ENCODE results near the gene PLD4. TPM values are rescaled to one million over a fixed set of nuclear protein-coding genes. Genes with fewer than 3 reads are reported as not detected.
A peak's percentile ranks its signal among the peaks of the same experiment; 100 is the strongest.

Gene PLD4
- polyA plus RNA-seq, 1 donor = 11.1 TPM

- H3K36me3 ChIP-seq (ENCODE audit: control insufficient read depth, insufficient read depth, low read length) = no peaks in the 10 kb centered on the region
- H3K27ac ChIP-seq (ENCODE audit: low read length) = no peak overlapping the region
- H3K9me3 ChIP-seq (ENCODE audit: control insufficient read depth, low read depth, low read length) = peaks cover 4% of the 10 kb centered on the region
- H3K4me3 ChIP-seq (ENCODE audit: low read length) = no peak overlapping the region
- DNase-seq = no peak
- peaks cover 21% of the 10 kb centered on the region for H3K4me1 ChIP-seq (ENCODE audit: control insufficient read depth, insufficient read depth, low read length)
- peaks cover 22% of the 10 kb centered on the region for H3K27me3 ChIP-seq (ENCODE audit: control insufficient read depth, insufficient read depth, low read length)
- WGBS (ENCODE audit: insufficient coverage, low lambda C conversion rate) = 92% methylated on average over 2 of the region's 7 CpGs
These were observed 39.9 kb downstream of the PLD4 start for GRCh38 chr14:104964546-104964945.

GRCh38 chr14:104965561-104966231 is 41.0 kb downstream of the PLD4 start:
- Histone ChIP-seq H3K27me3 (ENCODE audit: control insufficient read depth, insufficient read depth, low read length) (peaks cover 22% of the 10 kb centered on the region), H3K4me3 (ENCODE audit: low read length) (no peak overlapping the region), H3K4me1 (ENCODE audit: control insufficient read depth, insufficient read depth, low read length) (peaks cover 21% of the 10 kb centered on the region), H3K36me3 (ENCODE audit: control insufficient read depth, insufficient read depth, low read length) (no peaks in the 10 kb centered on the region), H3K27ac (ENCODE audit: low read length) (no peak overlapping the region), H3K9me3 (ENCODE audit: control insufficient read depth, low read depth, low read length) (peaks cover 4% of the 10 kb centered on the region)
- WGBS (ENCODE audit: insufficient coverage, low lambda C conversion rate) = no CpG with 5 or more reads among the region's 13 CpGs
- DNase-seq = no peak

DNA sequence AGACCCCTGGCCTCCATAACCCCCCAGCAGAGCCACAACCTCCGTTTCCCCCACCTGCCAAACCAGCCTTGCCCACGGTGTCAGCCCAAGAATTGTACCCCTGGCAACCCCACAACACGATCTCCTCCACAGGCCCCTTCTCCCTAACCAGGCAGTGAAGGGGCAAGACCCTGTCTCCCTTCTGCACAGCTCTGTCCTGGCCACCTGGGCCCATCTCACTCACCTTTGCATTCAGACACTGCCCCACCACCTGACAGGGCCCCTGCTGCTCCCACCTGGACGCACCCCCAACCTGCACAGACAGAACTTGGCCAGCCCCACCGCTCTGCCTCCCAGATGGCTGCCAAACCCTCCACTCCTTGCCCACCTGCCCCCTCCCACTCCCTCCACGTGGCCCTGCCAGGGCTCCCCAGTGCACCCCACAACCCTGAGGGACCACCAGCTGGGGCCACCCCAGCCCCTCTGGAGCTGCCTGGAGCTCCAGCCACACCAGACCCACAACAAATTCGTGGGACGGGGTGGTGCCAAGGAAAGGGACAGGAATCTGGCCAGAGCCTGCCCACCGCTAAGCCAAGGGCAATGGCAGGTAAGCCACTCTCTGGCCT is 41.7 kb downstream of the PLD4 start:
- Histone ChIP-seq H3K9me3 (ENCODE audit: control insufficient read depth, low read depth, low read length) (peaks cover 4% of the 10 kb centered on the region), H3K4me1 (ENCODE audit: control insufficient read depth, insufficient read depth, low read length) (peaks cover 21% of the 10 kb centered on the region), H3K36me3 (ENCODE audit: control insufficient read depth, insufficient read depth, low read length) (no peaks in the 10 kb centered on the region), H3K4me3 (ENCODE audit: low read length) (no peak overlapping the region), H3K27me3 (ENCODE audit: control insufficient read depth, insufficient read depth, low read length) (peaks cover 22% of the 10 kb centered on the region), H3K27ac (ENCODE audit: low read length) (no peak overlapping the region)
- no peak for DNase-seq
- no CpG with 5 or more reads among the region's 9 CpGs for WGBS (ENCODE audit: insufficient coverage, low lambda C conversion rate)

DNA sequence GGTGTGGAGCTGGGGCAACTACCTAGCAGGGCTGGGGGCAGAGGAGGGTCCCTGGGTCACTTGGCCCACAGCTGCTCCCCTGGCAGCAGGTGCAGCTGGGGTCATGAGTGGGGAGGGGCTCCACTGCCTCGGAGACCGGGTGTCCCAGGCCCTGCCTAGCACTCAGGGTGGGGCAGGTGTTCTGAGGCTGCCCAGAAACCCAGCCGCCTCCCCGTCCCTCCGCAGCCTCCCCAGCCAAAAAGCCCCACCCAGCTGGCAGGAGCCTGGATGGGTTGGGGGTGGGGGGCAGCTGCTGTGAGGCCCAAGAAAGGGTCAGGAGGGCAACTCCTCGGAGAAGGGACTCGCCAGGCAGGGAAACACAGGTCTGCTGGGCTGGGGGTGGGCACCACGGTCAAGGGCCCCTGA is 42.3 kb downstream of the PLD4 start:
- Histone ChIP-seq H3K4me1 (ENCODE audit: control insufficient read depth, insufficient read depth, low read length) (peaks cover 26% of the 10 kb centered on the region), H3K9me3 (ENCODE audit: control insufficient read depth, low read depth, low read length) (peaks cover 4% of the 10 kb centered on the region)
- no CpG with 5 or more reads among the region's 8 CpGs for WGBS (ENCODE audit: insufficient coverage, low lambda C conversion rate)

GRCh38 chr14:104967386-104968152 is 42.9 kb downstream of the PLD4 start:
- H3K36me3 ChIP-seq (ENCODE audit: control insufficient read depth, insufficient read depth, low read length) = no peaks in the 10 kb centered on the region
- DNase-seq = peak in 1 of 2 donors; percentile 46
- H3K4me3 ChIP-seq (ENCODE audit: low read length) = peak overlapping the region; percentile 18
- H3K4me1 ChIP-seq (ENCODE audit: control insufficient read depth, insufficient read depth, low read length) = peaks cover 32% of the 10 kb centered on the region
- WGBS (ENCODE audit: insufficient coverage, low lambda C conversion rate) = no CpG with 5 or more reads among the region's 36 CpGs
- peaks cover 4% of the 10 kb centered on the region for H3K9me3 ChIP-seq (ENCODE audit: control insufficient read depth, low read depth, low read length)
- no peak overlapping the region for H3K27ac ChIP-seq (ENCODE audit: low read length)
- H3K27me3 ChIP-seq (ENCODE audit: control insufficient read depth, insufficient read depth, low read length) = peaks cover 22% of the 10 kb centered on the region

More for the DNA sequence above, 42.3 kb downstream of the PLD4 start:
- H3K4me3 ChIP-seq (ENCODE audit: low read length) = no peak overlapping the region
- no peak for DNase-seq
- H3K36me3 ChIP-seq (ENCODE audit: control insufficient read depth, insufficient read depth, low read length) = no peaks in the 10 kb centered on the region
- H3K27me3 ChIP-seq (ENCODE audit: control insufficient read depth, insufficient read depth, low read length) = peaks cover 22% of the 10 kb centered on the region
- H3K27ac ChIP-seq (ENCODE audit: low read length) = no peak overlapping the region

GRCh38 chr14:104968153-104968527 is 43.5 kb downstream of the PLD4 start:
- peaks cover 22% of the 10 kb centered on the region for H3K27me3 ChIP-seq (ENCODE audit: control insufficient read depth, insufficient read depth, low read length)
- no peak overlapping the region for H3K27ac ChIP-seq (ENCODE audit: low read length)
- no peaks in the 10 kb centered on the region for H3K36me3 ChIP-seq (ENCODE audit: control insufficient read depth, insufficient read depth, low read length)
- peaks cover 4% of the 10 kb centered on the region for H3K9me3 ChIP-seq (ENCODE audit: control insufficient read depth, low read depth, low read length)
- peak overlapping the region; percentile 18 for H3K4me3 ChIP-seq (ENCODE audit: low read length)
- peaks cover 38% of the 10 kb centered on the region for H3K4me1 ChIP-seq (ENCODE audit: control insufficient read depth, insufficient read depth, low read length)
- no CpG with 5 or more reads among the region's 12 CpGs for WGBS (ENCODE audit: insufficient coverage, low lambda C conversion rate)
- DNase-seq = peak in 1 of 2 donors; percentile 59

DNA sequence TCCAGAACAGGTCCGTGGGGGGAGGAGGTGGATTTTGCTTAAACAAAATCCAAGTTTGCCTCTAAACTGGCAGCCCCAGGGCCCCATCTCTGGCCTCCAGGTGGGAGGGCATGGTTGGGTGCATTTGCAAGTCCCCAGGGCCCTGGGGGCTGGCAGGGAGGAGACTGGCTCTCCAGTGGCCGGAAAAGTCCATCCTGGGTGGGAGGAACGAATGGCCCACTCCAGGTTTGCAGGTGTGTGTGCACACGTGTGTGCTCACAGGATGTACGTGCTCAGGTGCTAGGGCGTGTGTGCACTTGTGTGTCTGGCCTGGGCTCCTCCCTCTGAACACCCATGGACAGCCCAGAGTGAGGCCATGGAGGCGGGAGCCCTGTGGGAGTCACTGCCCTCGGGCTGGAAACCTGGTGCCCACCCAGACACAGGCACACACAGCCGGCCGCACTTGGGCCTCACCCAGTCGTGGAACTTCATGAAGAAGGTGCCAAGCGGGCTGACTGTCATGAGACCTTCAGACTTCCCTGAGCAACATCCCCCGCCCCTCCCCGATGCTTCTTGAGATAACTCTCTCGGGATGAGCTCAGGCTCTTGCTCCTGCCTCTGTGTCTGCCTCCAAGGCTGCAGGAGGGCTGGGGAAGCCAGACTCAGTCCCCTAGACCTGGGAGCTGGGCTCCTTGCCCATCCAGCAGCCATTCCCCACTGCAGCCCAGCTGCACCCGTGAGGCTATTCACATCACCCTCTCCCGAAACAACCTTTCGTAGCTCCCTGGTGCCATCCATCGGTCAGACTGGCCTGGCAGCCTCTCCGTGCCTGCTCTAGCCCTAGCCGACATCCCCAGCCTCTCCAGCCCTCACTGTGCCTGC is 44.1 kb downstream of the PLD4 start:
- peak; percentile 60 to 69 for DNase-seq
- no peak overlapping the region for H3K4me3 ChIP-seq (ENCODE audit: low read length)
- H3K9me3 ChIP-seq (ENCODE audit: control insufficient read depth, low read depth, low read length) = peaks cover 4% of the 10 kb centered on the region
- H3K4me1 ChIP-seq (ENCODE audit: control insufficient read depth, insufficient read depth, low read length) = peaks cover 43% of the 10 kb centered on the region
- no CpG with 5 or more reads among the region's 21 CpGs for WGBS (ENCODE audit: insufficient coverage, low lambda C conversion rate)
- peaks cover 22% of the 10 kb centered on the region for H3K27me3 ChIP-seq (ENCODE audit: control insufficient read depth, insufficient read depth, low read length)
- no peak overlapping the region for H3K27ac ChIP-seq (ENCODE audit: low read length)
- no peaks in the 10 kb centered on the region for H3K36me3 ChIP-seq (ENCODE audit: control insufficient read depth, insufficient read depth, low read length)

- peaks cover 22% of the 10 kb centered on the region for H3K27me3 ChIP-seq (ENCODE audit: control insufficient read depth, insufficient read depth, low read length)
- H3K36me3 ChIP-seq (ENCODE audit: control insufficient read depth, insufficient read depth, low read length) = no peaks in the 10 kb centered on the region
- no CpG with 5 or more reads among the region's 10 CpGs for WGBS (ENCODE audit: insufficient coverage, low lambda C conversion rate)
- no peak overlapping the region for H3K4me3 ChIP-seq (ENCODE audit: low read length)
- H3K27ac ChIP-seq (ENCODE audit: low read length) = no peak overlapping the region
- H3K9me3 ChIP-seq (ENCODE audit: control insufficient read depth, low read depth, low read length) = peaks cover 4% of the 10 kb centered on the region
- DNase-seq = no peak
- peaks cover 43% of the 10 kb centered on the region for H3K4me1 ChIP-seq (ENCODE audit: control insufficient read depth, insufficient read depth, low read length)
These were observed 45.1 kb downstream of the PLD4 start for GRCh38 chr14:104969741-104970230.

DNA sequence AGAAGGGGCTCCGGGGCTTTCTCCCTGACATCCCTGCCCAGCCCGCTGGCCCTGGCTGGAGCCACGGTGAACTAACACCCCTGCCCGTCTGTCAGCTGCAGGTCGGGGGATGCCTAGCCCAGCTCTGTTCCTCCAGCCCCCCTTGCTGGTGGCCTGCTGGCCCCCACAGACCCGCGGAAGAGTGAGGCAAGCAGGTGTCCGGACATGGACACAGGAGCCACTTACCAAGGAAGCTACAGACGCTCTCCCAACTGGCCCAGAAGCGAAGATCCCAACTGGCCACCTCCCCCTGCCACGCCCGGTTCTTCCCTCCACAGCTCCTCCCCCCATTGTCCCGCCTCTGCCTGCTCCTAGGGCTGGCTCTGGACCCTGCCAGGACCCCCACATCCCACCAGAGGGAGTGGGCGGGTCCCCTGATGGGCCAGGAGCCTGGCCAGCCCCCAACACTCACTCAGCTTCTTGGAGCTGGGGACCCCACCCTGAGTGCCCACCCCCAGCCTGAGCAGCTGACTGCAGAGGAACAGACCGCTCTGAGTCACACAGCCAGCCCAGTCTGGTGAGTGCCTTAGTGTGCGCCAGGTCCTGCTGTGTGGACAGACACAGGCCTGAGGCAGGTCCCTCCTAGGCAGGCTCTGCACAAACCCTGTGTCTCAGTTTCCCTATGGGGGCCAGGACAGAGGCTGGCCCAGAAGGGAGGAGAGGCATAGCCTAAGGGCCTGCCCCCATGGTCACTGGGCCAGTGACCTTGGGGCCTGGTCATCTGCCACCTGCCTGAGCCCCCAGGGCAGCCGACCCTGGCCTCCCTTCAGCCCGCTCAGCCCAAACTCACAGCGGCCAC is 45.8 kb downstream of the PLD4 start:
- peaks cover 43% of the 10 kb centered on the region for H3K4me1 ChIP-seq (ENCODE audit: control insufficient read depth, insufficient read depth, low read length)
- no peak overlapping the region for H3K27ac ChIP-seq (ENCODE audit: low read length)
- H3K9me3 ChIP-seq (ENCODE audit: control insufficient read depth, low read depth, low read length) = peaks cover 4% of the 10 kb centered on the region
- no peak for DNase-seq
- no peak overlapping the region for H3K4me3 ChIP-seq (ENCODE audit: low read length)
- WGBS (ENCODE audit: insufficient coverage, low lambda C conversion rate) = 48% methylated on average over 2 of the region's 19 CpGs
- H3K27me3 ChIP-seq (ENCODE audit: control insufficient read depth, insufficient read depth, low read length) = peaks cover 22% of the 10 kb centered on the region
- no peaks in the 10 kb centered on the region for H3K36me3 ChIP-seq (ENCODE audit: control insufficient read depth, insufficient read depth, low read length)
